Globus pallidus (tissue), 1 donor: ENCODE measurements around the gene PLIN1.

Source experiments
- DNase-seq: peaks from one replicate; pipeline ENCODE4 v3.0.0-alpha.2; 2015; ENCODE audit warnings: low spot score

Gene PLIN1

DNA sequence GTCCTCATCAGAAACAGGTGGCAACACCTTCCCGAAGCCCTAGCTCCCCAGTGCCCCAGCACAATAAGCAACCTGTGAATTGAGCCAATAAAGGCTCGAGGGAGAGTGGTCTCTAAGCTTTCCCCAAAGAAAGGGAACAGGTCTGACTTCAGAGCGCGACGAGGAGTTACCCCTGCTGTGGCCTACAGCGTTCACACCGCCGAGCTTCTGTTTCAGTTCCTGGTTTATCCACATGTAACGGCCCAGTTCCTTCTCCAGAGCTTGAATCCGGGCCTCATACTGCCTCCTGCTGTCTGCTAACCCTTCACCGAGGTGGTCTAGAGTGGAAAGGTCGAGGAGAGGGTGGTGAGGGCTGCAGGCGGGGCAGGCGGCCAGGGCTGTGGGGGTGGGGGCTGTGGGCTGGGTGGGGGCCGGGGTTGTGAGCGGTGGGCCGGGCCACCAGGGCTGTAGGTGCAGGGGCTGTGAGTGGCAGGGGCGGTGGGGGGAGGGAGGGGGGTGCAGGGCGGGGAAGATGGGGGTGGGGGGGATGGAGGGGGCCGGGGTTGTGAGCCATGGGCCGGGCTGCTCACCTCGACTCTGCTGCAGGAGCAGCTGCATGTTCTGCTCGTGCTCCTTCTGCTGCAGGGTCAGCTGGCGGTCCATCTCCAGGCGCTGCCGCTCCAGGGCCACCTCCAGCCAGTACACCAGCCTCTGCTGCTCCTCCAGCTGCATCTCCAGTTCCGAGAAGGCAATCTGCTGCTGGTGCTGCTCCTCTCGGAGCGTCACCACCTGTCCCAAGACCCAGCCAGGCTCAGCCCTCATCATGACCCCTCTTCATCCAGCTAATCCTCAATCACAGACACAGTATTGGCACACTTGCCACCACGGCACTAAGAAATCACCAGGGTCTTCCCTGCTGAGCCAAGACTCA, 50.1 kb downstream of the PLIN1 start:
- no peak for DNase-seq

DNA sequence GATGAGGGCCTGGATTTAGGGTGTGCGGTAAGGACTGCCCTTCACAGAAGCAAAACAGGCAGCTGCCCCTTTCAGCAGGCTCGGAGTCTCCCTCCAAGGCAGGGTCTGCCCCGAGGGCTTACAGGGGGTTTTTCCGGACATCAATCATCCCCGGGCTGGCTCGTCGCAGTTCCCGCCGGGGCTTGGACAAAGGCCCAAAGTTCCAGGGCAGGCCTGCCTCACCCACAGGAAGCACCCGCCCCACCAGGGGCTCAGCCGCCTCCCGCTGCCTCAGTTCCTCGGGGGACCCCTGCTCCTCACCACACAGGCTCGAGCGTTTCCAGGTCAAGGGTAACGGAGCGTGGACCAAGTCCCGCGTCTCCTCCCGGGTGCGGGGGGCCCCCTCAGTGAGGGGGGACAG, 50.9 kb downstream of the PLIN1 start:
- DNase-seq: no peak

DNA sequence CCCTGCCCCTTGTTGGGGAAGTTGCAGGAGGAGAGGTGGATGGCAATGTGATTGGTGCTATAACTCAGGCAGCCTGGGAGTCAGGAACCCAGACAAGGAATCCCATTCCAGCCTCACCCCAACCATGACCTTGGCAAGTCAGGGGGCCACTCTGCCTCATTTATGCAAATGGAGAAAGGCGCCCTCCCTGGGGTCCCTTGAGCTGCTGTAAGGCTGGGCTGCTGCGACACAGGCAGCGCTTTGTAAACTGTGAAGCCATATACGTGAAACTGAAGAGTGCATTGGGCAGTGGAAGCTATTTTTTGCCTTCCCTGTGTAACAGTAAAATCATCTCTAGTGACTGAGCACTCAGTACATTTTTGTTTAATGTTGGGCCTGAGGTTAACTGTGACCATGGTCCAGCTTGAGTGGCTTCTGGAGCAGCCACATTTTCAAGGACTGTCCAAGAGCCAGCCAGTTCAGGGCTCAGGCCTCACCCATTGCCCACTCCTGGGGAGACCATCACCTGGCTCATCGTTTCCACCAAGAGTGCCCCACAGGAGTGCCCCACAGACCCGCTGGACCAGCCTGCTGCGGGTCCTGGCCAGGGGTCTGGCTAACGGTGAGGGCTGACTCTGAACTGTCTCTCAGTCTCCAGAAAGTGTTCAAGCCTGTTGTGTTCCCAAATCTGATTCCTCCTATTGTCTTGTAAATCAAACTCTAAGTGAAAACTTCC, 51.8 kb downstream of the PLIN1 start:
- DNase-seq: no peak

DNA sequence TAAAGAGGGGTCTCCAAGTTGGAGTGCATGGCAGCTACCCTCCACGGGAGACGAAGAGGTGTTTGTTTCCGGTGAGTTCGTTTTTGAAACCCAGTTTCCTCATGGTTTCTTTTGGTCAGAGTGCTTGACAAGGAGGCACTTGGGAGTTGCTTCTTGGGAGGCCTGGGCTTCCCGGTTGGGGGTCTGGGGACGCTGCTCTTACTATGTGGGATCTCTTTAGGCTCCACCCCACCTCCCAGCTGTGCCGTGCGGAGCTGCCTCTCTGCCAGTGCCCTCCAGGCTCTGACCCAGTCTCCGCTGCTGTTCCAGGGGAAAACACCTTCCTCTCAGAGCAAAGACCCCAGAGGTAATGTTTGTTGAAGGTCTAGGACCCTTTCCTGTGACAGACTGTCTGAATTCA, 53.5 kb downstream of the PLIN1 start:
- no peak for DNase-seq

DNA sequence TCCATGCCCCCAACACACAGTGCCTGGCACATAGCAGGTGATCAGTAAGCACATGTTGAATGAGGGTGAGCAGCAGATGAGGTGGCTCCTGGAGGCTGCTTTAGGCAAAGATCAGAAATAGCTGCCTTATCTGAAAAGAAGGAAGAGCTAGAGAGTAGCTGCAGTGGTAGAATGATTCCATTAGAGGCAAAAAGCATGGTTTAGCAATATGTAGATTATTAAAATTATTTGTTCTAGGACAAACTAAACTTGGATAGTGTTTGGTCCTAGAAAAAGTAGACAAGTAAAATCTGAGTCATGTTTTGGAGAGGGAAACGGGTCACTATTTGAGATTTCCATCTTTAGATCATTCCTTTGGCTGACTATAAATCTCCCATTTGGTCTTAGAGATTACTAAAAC, 56.0 kb downstream of the PLIN1 start:
- DNase-seq: no peak

DNA sequence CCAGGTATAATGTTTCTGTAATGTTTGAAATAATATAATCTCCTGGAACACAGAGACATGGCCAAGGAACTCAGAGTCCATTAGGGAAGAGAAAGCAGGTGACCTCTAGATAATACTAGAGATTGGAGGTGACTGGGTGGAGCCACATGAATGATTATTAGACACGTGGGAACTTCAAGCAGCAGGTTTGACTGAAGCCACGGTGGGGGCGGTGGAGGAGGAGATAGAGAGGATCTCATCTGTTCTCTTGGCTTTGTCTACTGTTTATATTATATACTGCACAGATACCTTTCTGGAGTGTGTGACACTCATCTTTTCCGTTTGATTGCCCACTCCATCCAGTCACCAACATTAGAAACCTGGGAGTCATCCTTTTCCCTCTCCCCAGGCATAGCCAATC, 57.6 kb downstream of the PLIN1 start:
- DNase-seq: no peak

DNA sequence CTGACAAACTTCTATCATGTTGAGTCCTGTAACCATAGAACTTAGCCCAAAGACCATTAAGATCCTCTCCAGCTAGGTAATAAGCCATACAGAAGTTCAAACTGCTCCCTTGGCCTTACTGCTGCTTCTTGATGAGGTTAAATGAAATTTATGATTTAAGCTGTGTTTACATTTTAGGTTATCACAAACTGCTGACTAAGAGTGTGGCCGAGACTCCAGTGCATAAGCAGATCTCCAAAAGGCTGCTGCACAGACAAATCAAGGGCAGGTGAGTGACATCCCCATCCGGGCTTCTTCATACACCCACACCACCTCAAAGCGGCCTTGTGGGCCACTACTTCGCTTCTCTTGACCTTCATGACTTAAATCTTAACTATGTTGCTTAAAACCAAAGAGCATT, 62.9 kb downstream of the PLIN1 start:
- DNase-seq: no peak

DNA sequence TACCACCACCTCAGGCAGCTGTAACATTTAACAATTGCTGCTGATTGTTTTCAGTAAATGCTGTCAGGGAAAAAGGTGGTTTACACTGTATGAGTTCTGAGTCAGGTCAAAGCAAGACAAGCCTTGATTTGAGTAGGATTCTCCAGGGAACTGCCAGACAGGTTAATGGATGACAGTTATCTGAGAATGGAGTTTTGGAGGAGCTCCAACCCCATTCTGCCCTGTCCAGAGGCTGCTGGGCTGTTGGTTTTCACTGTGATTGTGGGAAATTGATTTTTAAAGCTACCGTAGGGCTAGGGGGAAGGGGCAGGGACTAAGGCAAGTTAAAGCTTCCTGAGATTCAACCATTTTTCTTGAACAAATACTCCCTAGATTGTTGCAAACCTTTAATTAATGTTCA, 64.0 kb downstream of the PLIN1 start:
- no peak for DNase-seq
